Thyroid gland (tissue), 4 donors: ENCODE results near the gene DAP3. TPM values are rescaled to one million over a fixed set of nuclear protein-coding genes. Genes with fewer than 3 reads are reported as not detected.
"Not testable (repeated sequence)": the region's sequence is repeated elsewhere in the genome, so short reads cannot be mapped to it uniquely, and the experiment has no call there.

Source experiments
- DNase-seq, 2 donors: peaks; one replicate each; pipeline ENCODE4 v3.0.0-alpha.2; 2019
- H3K27ac ChIP-seq, 3 donors: fragments of 200-600 bp; sonication (generic); 1 replicate in 2 of 3; 2 replicates in 1 of 3; pipeline ENCODE4 v1.5.1; 2016 to 2019; ENCODE audit warnings: mild to moderate bottlenecking in 1 of 3, moderate library complexity in 1 of 3
- H3K27me3 ChIP-seq: fragments of 200-600 bp; sonication (generic); one replicate; pipeline ENCODE4 v1.5.1; 2019
- H3K36me3 ChIP-seq, 2 donors: fragments of 200-600 bp; sonication (generic); one replicate each; pipeline ENCODE4 v1.5.1; 2016 to 2019
- H3K4me1 ChIP-seq, 2 donors: fragments of 200-600 bp; sonication (generic); one replicate each; pipeline ENCODE4 v1.5.1; 2017 to 2019
- H3K4me3 ChIP-seq, 3 donors: fragments of 200-600 bp; sonication (generic); replicated peaks in 1 of 3; 1 replicate in 2 of 3; 2 replicates in 1 of 3; pipeline ENCODE4 v1.5.1; 2016; ENCODE audit warnings: mild to moderate bottlenecking in 1 of 3
- H3K9me3 ChIP-seq: fragments of 200-600 bp; sonication (generic); one replicate; pipeline ENCODE4 v1.5.1; 2017
- POLR2A ChIP-seq, 2 donors: fragments of 450-650 bp; IDR thresholded peaks; one replicate each; pipeline ENCODE4 v1.6.1; 2017; ENCODE audit warnings: antibody characterized with exemption in 2 of 2, mild to moderate bottlenecking in 2 of 2, moderate library complexity in 1 of 2
- WGBS, 2 donors: methylation state at CpG; one replicate each; pipeline ENCODE4 v1.1.5; 2017; 5-methylcytosine and 5-hydroxymethylcytosine counted together
- intact Hi-C: fragments of 100-400 bp; cut with DNase I; formaldehyde crosslinking; loops from one replicate; pipeline ENCODE4 v1.15.1; 2023
- total RNA-seq, 4 donors: library from RNA; depleted of rRNA; stranded (reverse); fragments of >200 nt; gene quantifications; one replicate each; pipeline ENCODE4 v1.2.3, GENCODE V29; 2016
- TF ChIP-seq, protein P1 (sequence below), 6 experiments: fragments of 200-600 bp in 3 of 6; fragments of 450-650 bp in 3 of 6; sonication (generic) in 3 of 6; IDR thresholded peaks; one replicate each; pipeline ENCODE4 v1.5.1; 2016 to 2019; ENCODE audit warnings: antibody characterized with exemption in 6 of 6, mild to moderate bottlenecking in 2 of 6, inconsistent platforms in 1 of 6, moderate library complexity in 1 of 6

DAP3 gene
- total RNA-seq, 4 donors from 2014 or later: 70.8 to 141 (median 106) TPM

DNA sequence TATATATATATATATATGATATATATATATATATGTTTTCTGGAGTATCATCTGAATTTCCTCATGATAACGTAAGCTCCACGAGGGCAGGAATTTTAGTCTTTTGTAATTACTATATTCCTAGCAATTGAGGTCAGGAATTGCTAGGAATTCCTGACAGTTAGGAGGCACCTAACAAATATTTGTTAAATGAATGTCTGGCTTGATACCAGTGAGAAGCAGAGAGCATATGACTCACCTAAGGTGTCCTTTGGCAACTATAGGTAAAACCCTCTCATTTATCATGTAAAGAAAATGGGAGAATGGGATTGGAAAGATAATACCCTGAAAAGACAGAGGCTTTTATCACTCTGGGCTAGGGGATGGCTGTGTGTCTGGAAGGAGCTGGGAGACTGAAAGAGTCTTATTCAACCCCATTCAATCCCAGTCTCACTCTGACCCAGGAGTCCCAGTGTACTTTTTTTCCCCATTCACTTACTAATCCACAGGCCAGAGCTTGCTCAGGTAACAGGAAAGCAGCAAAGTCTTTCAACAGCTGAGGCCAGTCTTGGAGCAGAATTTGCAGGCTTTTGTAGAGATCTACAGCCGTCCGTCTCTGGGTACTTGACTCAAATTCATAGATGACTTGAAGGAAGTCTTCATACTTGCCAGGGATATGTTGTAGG, 71.2 kb downstream of the DAP3 start:
- H3K9me3 ChIP-seq: no peaks in the 10 kb centered on the region
- TF ChIP-seq, protein P1, sequence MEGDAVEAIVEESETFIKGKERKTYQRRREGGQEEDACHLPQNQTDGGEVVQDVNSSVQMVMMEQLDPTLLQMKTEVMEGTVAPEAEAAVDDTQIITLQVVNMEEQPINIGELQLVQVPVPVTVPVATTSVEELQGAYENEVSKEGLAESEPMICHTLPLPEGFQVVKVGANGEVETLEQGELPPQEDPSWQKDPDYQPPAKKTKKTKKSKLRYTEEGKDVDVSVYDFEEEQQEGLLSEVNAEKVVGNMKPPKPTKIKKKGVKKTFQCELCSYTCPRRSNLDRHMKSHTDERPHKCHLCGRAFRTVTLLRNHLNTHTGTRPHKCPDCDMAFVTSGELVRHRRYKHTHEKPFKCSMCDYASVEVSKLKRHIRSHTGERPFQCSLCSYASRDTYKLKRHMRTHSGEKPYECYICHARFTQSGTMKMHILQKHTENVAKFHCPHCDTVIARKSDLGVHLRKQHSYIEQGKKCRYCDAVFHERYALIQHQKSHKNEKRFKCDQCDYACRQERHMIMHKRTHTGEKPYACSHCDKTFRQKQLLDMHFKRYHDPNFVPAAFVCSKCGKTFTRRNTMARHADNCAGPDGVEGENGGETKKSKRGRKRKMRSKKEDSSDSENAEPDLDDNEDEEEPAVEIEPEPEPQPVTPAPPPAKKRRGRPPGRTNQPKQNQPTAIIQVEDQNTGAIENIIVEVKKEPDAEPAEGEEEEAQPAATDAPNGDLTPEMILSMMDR (IDR thresholded peaks at IDR 0.05): no peak
- no peak for TF ChIP-seq POLR2A (IDR thresholded peaks at IDR 0.05)
- no peaks in the 10 kb centered on the region for H3K4me1 ChIP-seq
- H3K27me3 ChIP-seq: no peaks in the 10 kb centered on the region
- H3K36me3 ChIP-seq: peaks cover 45 to 56% of the 10 kb centered on the region in 2 donors
- no peak overlapping the region for H3K27ac ChIP-seq
- no peak for DNase-seq
- 93 to 99% methylated on average over 4 of the region's 4 CpGs for whole genome bisulfite sequencing, 2 donors
- intact Hi-C loops: no loop called here
- no peak overlapping the region for H3K4me3 ChIP-seq

DNA sequence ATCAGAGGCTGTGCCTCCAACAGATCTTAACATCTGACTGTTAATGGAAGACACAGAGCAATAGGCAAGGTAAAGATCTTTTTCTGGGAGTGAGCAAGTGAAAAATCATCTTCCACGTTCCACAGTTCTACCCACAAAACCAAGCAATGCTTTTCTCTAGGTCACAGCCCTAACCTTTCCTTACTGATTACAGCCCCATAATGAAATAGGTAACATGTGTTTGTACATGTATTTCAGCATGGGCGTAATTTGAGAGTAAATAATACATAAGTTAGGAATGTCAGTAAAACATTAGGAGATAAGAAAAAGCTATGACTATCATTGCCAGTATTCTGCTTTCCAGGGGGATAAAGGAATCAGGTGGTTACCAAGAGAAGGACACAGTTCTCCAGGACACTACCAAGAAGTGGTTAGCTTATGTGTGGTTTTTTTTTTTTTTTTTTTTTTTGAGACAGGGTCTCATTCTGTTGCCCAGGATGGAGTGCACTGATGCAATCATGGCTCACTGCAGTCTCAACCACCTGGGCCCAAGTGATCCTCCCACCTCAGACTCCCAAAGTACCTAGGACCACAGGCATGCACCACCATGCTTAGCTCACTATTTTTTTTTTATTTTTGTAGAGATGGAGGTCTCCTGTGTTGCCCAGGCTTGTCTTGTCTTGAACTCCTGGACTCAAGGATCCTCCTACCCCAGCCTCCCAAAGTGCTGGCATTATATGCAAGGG, 72.0 kb downstream of the DAP3 start:
- Histone ChIP-seq H3K9me3 (no peaks in the 10 kb centered on the region), H3K27me3 (no peaks in the 10 kb centered on the region), H3K27ac (no peak overlapping the region), H3K4me1 (no peaks in the 10 kb centered on the region), H3K4me3 (no peak overlapping the region), H3K36me3 (peaks cover 40 to 58% of the 10 kb centered on the region in 2 donors)
- DNase-seq: no peak
- intact Hi-C loops: no loop called here
- no peak for TF ChIP-seq POLR2A (IDR thresholded peaks at IDR 0.05)
- TF ChIP-seq, protein P1 (IDR thresholded peaks at IDR 0.05): no peak
- WGBS, 2 donors: 94 to 95% methylated on average over 2 of the region's 2 CpGs

DNA sequence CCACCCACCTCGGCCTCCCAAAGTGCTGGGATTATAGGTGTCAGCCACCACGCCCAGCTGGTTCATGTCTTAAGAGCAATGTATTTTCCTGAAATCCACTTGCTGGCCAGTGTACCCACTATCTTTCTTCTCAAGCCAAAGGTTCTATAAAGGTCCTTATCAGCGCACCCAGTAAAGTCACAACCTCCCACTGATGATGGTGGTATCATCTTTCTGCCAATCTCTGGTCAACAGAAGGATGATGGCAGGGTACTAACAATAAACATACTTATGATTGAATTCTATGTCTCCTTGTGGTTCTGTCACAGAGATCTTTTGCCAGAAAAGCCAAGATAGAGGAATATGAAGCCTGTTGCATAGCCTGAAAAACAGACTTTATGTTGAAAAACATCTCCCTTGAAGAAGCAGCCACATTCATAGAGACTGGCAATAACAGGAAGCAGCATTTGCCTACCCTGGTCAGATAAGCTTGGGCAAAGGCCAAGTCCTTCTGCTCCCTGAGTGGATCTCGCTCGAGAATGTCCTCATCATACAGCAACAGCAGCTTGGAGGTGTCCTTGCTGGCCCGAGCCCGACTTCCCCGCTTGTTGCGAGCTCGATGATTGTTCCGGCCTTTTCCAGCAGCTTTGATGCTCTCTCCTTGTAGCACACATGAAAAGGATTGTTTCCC, 73.0 kb downstream of the DAP3 start:
- Histone ChIP-seq H3K27me3 (no peaks in the 10 kb centered on the region), H3K4me3 (no peak overlapping the region), H3K36me3 (peaks cover 42 to 58% of the 10 kb centered on the region in 2 donors), H3K9me3 (no peaks in the 10 kb centered on the region), H3K4me1 (no peaks in the 10 kb centered on the region), H3K27ac (no peak overlapping the region)
- no peak for TF ChIP-seq POLR2A (IDR thresholded peaks at IDR 0.05)
- TF ChIP-seq, protein P1 (IDR thresholded peaks at IDR 0.05): no peak
- intact Hi-C loops: no loop called here
- 91 to 93% methylated on average over 11 of the region's 11 CpGs for WGBS, 2 donors
- no peak for DNase-seq

GRCh38 chr1:155763090-155763815, 74.4 kb downstream of the DAP3 start:
- WGBS, 2 donors: 86 to 88% methylated on average over 6 of the region's 6 CpGs
- peaks cover 38 to 58% of the 10 kb centered on the region in 2 donors for H3K36me3 ChIP-seq
- DNase-seq: peak; percentile 20 to 28
- intact Hi-C loops, H3K27me3 ChIP-seq, H3K27ac ChIP-seq, H3K4me1 ChIP-seq, H3K4me3 ChIP-seq, H3K9me3 ChIP-seq: not testable (repeated sequence)

GRCh38 chr1:155763989-155764388, 75.1 kb downstream of the DAP3 start:
- intact Hi-C loops, H3K4me3 ChIP-seq, H3K27me3 ChIP-seq, H3K4me1 ChIP-seq, H3K27ac ChIP-seq, DNase-seq, H3K9me3 ChIP-seq: not testable (repeated sequence)
- 93 to 98% methylated on average over 7 of the region's 7 CpGs for WGBS, 2 donors
- H3K36me3 ChIP-seq: peaks cover 38 to 55% of the 10 kb centered on the region in 2 donors

DNA sequence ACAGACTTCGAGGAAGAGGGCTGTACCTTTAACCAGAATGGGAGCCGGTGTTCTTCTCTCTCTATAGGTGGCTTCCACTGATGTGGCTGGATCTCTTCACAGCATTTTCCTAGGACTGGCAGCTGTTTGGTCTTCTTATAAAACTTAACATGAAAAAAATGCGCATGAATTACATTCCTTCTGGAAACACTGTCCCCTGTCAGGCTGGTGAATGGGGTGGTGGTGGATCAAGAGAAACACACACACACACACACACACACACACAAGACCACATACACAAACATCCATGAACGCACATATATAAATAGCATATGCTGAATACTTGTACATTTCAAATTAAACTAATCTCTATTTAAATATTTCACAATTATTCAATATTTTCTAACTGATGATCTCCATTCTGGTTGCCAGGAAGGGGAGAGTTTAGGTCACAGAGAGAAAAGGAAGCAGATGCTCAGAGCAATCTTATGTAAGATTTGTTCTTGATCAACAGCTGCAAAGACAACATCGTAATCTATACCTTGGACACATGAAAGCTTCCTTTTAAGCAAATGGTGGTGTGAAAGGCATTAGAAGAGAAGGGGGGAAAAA, 78.6 kb downstream of the DAP3 start:
- H3K27me3 ChIP-seq, H3K4me1 ChIP-seq, intact Hi-C loops, DNase-seq, H3K27ac ChIP-seq, H3K9me3 ChIP-seq, H3K4me3 ChIP-seq: not testable (repeated sequence)
- WGBS, 2 donors: 84 to 97% methylated on average over 3 of the region's 5 CpGs
- peaks cover 41 to 62% of the 10 kb centered on the region in 2 donors for H3K36me3 ChIP-seq
